GM13977 (cell line): ENCODE results near the gene FFAR3.

Experiments
- DNase-seq: peaks from one replicate; pipeline ENCODE4 v3.0.0; 2012; ENCODE audit warnings: low spot score
- in situ Hi-C: fragments of 300-500 bp; cut with MboI; formaldehyde crosslinking; loops from one replicate; pipeline ENCODE4 v1.12.0; 2022; ENCODE audit warnings: low sequenced_read_pairs, low pct_unique_long_range_greater_than_20kb, mixed read lengths, inconsistent platforms; ENCODE audit not compliant: unreplicated experiment
- TF ChIP-seq, protein P1 (sequence below): IDR thresholded peaks from 2 replicates; pipeline ENCODE4 v1.5.1; 2012; ENCODE audit warnings: mild to moderate bottlenecking, control low read depth; ENCODE audit not compliant: insufficient read depth; ENCODE audit errors: extremely low read depth, missing control alignments

FFAR3 gene

GRCh38 chr19:35348911-35349611 is 9.2 kb upstream of the FFAR3 start:
- in situ Hi-C loops, result loop anchor here (5.0 kb wide), 1 partner anchor 118 kb away; no protein-coding TSS in a partner anchor
- TF ChIP-seq, protein P1, sequence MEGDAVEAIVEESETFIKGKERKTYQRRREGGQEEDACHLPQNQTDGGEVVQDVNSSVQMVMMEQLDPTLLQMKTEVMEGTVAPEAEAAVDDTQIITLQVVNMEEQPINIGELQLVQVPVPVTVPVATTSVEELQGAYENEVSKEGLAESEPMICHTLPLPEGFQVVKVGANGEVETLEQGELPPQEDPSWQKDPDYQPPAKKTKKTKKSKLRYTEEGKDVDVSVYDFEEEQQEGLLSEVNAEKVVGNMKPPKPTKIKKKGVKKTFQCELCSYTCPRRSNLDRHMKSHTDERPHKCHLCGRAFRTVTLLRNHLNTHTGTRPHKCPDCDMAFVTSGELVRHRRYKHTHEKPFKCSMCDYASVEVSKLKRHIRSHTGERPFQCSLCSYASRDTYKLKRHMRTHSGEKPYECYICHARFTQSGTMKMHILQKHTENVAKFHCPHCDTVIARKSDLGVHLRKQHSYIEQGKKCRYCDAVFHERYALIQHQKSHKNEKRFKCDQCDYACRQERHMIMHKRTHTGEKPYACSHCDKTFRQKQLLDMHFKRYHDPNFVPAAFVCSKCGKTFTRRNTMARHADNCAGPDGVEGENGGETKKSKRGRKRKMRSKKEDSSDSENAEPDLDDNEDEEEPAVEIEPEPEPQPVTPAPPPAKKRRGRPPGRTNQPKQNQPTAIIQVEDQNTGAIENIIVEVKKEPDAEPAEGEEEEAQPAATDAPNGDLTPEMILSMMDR, result no peak
- DNase-seq, result peak; percentile 53

DNA sequence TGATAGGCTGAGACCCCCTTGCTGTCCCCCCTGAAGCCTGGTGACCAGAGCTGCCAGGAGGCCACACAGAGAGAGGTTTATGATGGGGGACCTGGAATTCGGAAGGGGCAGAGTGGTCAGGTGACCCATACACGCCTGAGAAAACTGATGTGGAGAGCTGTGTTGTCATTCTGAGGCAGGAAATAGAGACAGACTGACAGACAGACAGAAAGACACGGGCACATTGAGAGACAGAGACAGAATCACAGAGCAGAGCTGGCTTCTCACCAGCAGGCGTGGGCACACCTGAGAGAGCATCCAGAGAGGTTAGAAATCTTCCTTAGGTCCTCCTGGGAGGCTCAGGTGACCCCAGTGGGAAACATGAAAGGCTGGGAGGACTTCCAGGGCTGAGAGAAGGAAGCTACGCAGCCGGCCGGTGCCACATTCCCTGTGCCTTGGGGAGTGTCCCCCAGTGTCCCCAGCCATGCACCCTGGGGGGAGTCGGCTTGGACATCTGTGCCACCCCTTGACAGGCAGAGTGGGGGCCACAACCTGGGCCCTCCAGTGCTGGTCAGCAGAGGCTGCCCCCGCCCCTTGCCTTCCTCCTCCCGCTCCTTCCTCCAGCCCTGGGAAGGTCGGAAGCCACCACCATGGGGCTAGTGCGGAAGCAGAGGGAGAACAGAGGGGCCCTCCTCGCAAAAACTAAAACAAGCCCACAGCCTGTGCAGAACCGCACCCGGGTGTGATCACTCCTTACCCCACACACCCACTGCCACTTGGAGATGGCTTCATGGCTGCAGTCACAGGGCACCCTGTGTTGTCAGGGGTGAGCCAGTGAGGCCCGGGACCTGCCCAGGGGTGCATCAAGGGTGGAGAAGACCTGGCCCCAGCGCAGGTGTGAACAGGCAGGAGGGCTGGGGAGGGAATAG is 8.4 kb upstream of the FFAR3 start:
- peak; percentile 32 for DNase-seq
- in situ Hi-C loops, result loop anchor here (5.0 kb wide), 1 partner anchor 117 kb away; no protein-coding TSS in a partner anchor
- TF ChIP-seq, protein P1, result no peak

DNA sequence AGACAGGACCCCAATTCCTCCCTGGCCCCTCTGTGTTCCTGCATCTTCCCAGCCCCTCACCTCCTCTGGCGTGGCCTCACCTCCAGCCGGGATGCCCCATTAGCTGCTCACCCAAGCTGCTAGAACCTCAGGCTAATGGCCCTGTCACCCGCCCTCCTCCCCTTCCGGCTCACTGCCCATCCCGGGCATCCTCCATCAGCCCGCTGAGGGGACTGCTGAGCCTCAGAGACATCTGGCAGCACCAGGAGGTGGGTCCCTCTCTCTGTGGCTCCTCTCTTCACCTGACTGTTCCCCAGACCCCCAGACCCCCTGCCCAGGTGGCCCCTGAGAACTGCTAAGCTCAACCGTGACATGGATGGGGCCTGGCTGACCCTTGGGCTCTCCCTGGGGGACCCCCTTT is 7.7 kb upstream of the FFAR3 start:
- TF ChIP-seq, protein P1, result no peak
- peak; percentile 24 for DNase-seq
- in situ Hi-C loops, result no loop called here

- TF ChIP-seq, protein P1, result no peak
- in situ Hi-C loops, result no loop called here
- peak; percentile 16 for DNase-seq
Measured at GRCh38 chr19:35351411-35352176, 6.7 kb upstream of the FFAR3 start.

DNA sequence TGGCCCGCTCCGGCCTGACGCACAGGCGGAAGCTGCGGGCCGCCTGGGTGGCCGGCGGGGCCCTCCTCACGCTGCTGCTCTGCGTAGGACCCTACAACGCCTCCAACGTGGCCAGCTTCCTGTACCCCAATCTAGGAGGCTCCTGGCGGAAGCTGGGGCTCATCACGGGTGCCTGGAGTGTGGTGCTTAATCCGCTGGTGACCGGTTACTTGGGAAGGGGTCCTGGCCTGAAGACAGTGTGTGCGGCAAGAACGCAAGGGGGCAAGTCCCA is 6.1 kb upstream of the FFAR3 start:
- TF ChIP-seq, protein P1, result no peak
- DNase-seq, result no peak
- in situ Hi-C loops, result no loop called here
